Endothelial cell of umbilical vein (primary cell): ENCODE results near the gene SLC5A1.

Source experiments
- CTCF ChIP-seq, 2 donors: IDR thresholded peaks; 1 replicate in 1 of 2; 2 replicates in 1 of 2; pipeline ENCODE4 v1.5.1; 2011; ENCODE audit warnings: low read length in 2 of 2, mild to moderate bottlenecking in 2 of 2, moderate library complexity in 2 of 2, control low read depth in 1 of 2, inconsistent platforms in 1 of 2, low read depth in 1 of 2; ENCODE audit not compliant: insufficient read depth in 1 of 2; ENCODE audit errors: extremely low read depth in 1 of 2
- EZH2 ChIP-seq: IDR thresholded peaks from 2 replicates; pipeline ENCODE4 v1.6.1; 2012; ENCODE audit warnings: borderline replicate concordance, low read depth, mild to moderate bottlenecking, moderate library complexity, low read length, inconsistent platforms; ENCODE audit not compliant: severe bottlenecking
- MAX ChIP-seq: IDR thresholded peaks from 2 replicates; pipeline ENCODE4 v1.6.1; 2011; ENCODE audit not compliant: insufficient read depth, insufficient read length
- MYC ChIP-seq: IDR thresholded peaks from one replicate; pipeline ENCODE4 v1.6.1; 2011; ENCODE audit warnings: mild to moderate bottlenecking, low read depth, low read length
- POLR2A ChIP-seq: IDR thresholded peaks from 2 replicates; pipeline ENCODE4 v1.6.1; 2012; ENCODE audit warnings: low read depth, mild to moderate bottlenecking, control low read depth, low read length
- POLR2AphosphoS5 ChIP-seq: IDR thresholded peaks from 2 replicates; pipeline ENCODE4 v1.6.1; 2012; ENCODE audit warnings: low read depth, mild to moderate bottlenecking, control low read depth, low read length, moderate library complexity; ENCODE audit not compliant: insufficient read depth

- TF ChIP-seq CTCF (IDR thresholded peaks at IDR 0.05; ENCODE audit: extremely low read depth in 1 of 2, insufficient read depth in 1 of 2, low read depth in 1 of 2, low read length in 2 of 2) (no peak), POLR2A (no peak), EZH2 (no peak), POLR2AphosphoS5 (no peak), MAX (no peak), MYC (no peak)
Measured at GRCh38 chr22:32013200-32013599, 29.9 kb upstream of the SLC5A1 start.
